GDM1 (cell line): Measurements from ENCODE around the gene IL5RA.

Source experiments
- DNase-seq: peaks from one replicate; lab custom pipeline; 2025; lab: John Stamatoyannopoulos, UW

The IL5RA gene

GRCh38 chr3:3065876-3066275 is 44.3 kb downstream of the IL5RA start:
- DNase-seq, result no peak

DNA sequence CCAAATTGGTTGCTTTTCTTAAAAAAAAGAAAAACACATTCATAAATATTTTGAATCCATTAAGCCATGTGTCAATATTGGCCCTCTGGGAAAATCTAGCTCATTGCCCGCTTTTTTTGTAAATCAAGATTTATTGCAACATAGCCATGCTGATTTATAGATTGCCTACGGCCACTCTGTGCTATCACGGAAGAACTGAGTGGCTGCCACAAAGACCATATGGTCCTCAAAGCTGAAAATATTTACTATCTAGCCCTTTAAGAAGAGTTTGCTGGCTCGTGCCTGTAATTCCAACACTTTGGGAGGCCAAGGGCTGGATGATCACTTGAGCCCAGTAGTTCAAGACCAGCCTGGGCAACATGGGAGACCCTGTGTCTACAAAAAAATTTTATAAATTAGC is 45.9 kb downstream of the IL5RA start:
- DNase-seq, result no peak

DNA sequence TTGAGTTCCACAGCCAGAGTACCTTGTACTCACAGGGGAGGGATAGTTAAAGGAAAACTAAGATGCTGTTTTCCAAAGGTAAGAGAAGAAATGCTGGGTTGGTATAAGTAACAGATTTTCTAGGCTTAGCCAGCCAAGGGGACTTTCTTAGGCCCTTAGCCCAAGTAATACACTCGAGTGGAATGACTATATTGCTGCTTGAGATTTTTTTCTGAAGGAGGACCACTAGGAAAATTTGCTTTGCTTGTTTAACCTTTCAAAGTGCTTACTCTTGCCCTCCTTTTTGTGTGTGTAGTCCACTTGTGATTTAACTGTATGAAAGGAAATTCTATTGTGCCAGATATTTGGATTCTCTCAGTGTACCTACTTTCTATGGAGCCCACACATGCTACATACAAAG is 50.5 kb downstream of the IL5RA start:
- no peak for DNase-seq

DNA sequence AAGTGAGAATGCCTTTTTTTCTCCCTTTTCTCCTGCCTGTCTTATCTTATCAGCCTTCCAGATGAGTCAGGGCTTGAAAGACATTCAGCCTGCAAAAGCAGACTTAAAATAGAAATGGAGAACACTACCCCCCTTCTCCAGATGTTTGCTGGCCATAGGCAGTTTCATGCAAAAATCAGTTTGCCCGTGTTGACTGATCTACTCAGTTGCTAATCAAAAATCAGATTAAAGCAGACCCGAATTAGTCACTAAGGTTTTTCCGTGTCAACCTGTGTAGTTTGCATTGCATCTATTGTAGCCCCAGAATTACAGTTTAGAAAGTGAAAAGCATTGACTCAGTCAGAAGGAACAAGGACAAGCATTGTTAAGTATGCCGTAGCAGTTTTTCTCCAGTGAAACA is 56.2 kb downstream of the IL5RA start:
- DNase-seq, result no peak

DNA sequence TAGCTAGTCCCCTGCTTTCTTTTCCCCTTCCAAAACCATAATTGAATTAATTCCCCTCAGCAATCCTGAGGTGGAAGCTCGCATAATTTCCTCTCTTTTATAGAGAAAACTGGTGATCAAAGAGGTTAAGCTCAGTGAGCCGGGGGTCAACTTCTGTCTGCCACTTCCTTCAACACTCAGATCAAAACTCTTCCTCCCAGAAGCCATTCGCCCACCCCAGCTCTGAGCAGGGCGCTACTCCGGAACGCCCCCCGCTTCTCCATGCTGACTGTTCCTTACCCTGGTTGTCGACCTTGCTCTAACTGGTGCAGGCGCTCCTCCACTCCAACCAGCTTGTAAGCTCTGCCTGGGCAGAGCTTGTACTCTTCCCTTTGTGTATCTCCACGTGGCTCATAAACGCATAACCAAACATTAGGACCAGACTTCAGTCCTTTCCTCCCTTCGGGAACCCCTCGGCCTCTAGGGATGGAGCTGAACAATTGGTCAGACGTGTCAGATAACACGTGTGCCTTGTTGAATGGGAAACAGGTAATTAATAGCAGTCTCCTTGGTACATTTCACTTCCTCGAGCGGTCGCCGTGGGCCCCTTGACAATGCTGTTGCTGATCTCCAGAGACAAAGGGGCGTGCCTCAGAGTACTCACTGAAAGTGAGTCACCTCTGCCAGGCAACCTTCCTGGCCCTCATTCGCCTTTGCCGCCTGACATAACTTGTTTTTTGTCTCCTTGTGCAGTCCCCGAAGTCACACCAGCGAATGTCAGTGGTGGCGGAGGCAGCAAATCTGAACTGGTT is 71.8 kb downstream of the IL5RA start:
- DNase-seq, result no peak

DNA sequence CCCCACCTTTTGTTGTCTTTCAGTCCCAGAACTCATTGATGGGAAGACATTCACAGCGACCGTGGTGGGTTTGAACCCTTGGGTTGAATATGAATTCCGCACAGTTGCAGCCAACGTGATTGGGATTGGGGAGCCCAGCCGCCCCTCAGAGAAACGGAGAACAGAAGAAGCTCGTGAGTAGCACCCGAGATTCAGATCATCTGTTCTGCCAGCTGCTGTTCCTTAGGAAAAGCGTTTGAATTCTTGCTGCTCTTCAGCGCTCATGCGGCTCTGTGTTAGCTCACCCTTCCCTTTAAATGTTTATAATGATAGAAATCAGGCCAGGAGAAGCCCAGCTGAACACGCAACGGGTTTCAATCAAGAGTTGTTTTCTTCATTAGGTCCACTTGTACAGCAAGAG is 73.0 kb downstream of the IL5RA start:
- DNase-seq, result no peak

GRCh38 chr3:3031326-3031725 is 78.8 kb downstream of the IL5RA start:
- DNase-seq, result no peak

- DNase-seq, result no peak
These were observed 82.1 kb downstream of the IL5RA start for GRCh38 chr3:3027976-3028567.

GRCh38 chr3:3023111-3023745 is 86.9 kb downstream of the IL5RA start:
- no peak for DNase-seq

GRCh38 chr3:3020209-3020608 is 90.0 kb downstream of the IL5RA start:
- no peak for DNase-seq
